Endothelial cell of umbilical vein (primary cell): Measurements from ENCODE around the gene CEP104. TPM values are rescaled to one million over a fixed set of nuclear protein-coding genes. Genes with fewer than 3 reads are reported as not detected.

Experiments
- BruUV-seq: library from RNA; stranded (reverse); fragments of 400-500 nt; replicated peaks from 2 replicates; lab custom pipeline; 2021; lab: Mats Ljungman, UMichigan
- CTCF ChIA-PET: fragments of 300-600, 350-600 bp; sonication (Branson Sonifier 250); formaldehyde crosslinking; loops from one replicate; lab custom pipeline; 2021; ENCODE audit warnings: antibody characterized with exemption, inconsistent platforms; lab: Charles Lee
- POLR2A ChIA-PET: fragments of 300-600, 350-600 bp; sonication (Branson Sonifier 250); formaldehyde crosslinking; loops from one replicate; lab custom pipeline; 2021; ENCODE audit warnings: antibody characterized with exemption, inconsistent platforms; lab: Charles Lee
- DNase-seq: peaks from one replicate; pipeline ENCODE4 v3.0.0-alpha.2; 2011; ENCODE audit warnings: low read depth, low spot score
- FAIRE-seq: peaks from 2 replicates; lab custom pipeline; 2011; peaks lifted over from hg19 to GRCh38; lab: Jason Lieb, UNC
- H2AFZ ChIP-seq: 2 replicates; pipeline ENCODE4 v1.6.0; 2012; ENCODE audit warnings: low read depth, low read length, control low read depth, inconsistent platforms
- H3K27ac ChIP-seq: 2 replicates; pipeline ENCODE4 v1.5.1; 2011; ENCODE audit warnings: low read depth, mild to moderate bottlenecking, control low read depth, low read length, moderate library complexity; ENCODE audit not compliant: insufficient read depth
- H3K27me3 ChIP-seq, 2 experiments: 2 replicates each; pipeline versions ENCODE4 v1.6.0 to v1.6.1; 2011; ENCODE audit warnings: low read length in 2 of 2, mixed read lengths in 1 of 2; ENCODE audit not compliant: control insufficient read depth in 2 of 2, insufficient read depth in 2 of 2
- H3K36me3 ChIP-seq, 2 experiments: 2 replicates in 1 of 2; 3 replicates in 1 of 2; pipeline ENCODE4 v1.5.1; 2011; ENCODE audit warnings: low read length in 2 of 2, mild to moderate bottlenecking in 1 of 2, moderate library complexity in 1 of 2; ENCODE audit not compliant: control insufficient read depth in 2 of 2, insufficient read depth in 2 of 2; ENCODE audit errors: extremely low read depth in 1 of 2
- H3K4me1 ChIP-seq: 3 replicates; pipeline ENCODE4 v1.5.1; 2011; ENCODE audit warnings: mild to moderate bottlenecking, low read length; ENCODE audit not compliant: control insufficient read depth, insufficient read depth; ENCODE audit errors: extremely low read depth
- H3K4me2 ChIP-seq: 2 replicates; pipeline ENCODE4 v1.6.1; 2011; ENCODE audit warnings: low read length, control low read depth, mixed read lengths; ENCODE audit not compliant: insufficient read depth
- H3K4me3 ChIP-seq, 3 experiments: fragments of 200-600 bp in 1 of 3; sonication (generic), shearing (Covaris generic) in 1 of 3; replicated peaks in 1 of 3; 2 replicates each; pipeline ENCODE4 v1.5.1; 2011 to 2016; ENCODE audit warnings: control low read depth in 3 of 3, low read length in 3 of 3, mild to moderate bottlenecking in 2 of 3, inconsistent platforms in 1 of 3, low read depth in 1 of 3, moderate library complexity in 1 of 3; ENCODE audit not compliant: insufficient read depth in 1 of 3
- H3K79me2 ChIP-seq: 2 replicates; pipeline ENCODE4 v1.6.0; 2012; ENCODE audit warnings: low read length, inconsistent platforms; ENCODE audit not compliant: control insufficient read depth, insufficient read depth
- H3K9ac ChIP-seq: replicated peaks from 2 replicates; pipeline ENCODE3; 2011; ENCODE audit warnings: low read length, control low read depth; ENCODE audit not compliant: insufficient read depth; ENCODE audit errors: extremely low read depth
- H3K9me1 ChIP-seq: replicated peaks from 3 replicates; pipeline ENCODE4 v1.6.0; 2011; ENCODE audit warnings: mild to moderate bottlenecking, low read length; ENCODE audit not compliant: control insufficient read depth, insufficient read depth; ENCODE audit errors: extremely low read depth
- H3K9me3 ChIP-seq: replicated peaks from 2 replicates; pipeline ENCODE4 v1.5.1; 2012; ENCODE audit warnings: low read length, inconsistent platforms; ENCODE audit not compliant: control insufficient read depth, insufficient read depth
- H4K20me1 ChIP-seq: replicated peaks from 2 replicates; pipeline ENCODE3; 2011; ENCODE audit warnings: mild to moderate bottlenecking, low read length; ENCODE audit not compliant: control insufficient read depth, insufficient read depth; ENCODE audit errors: extremely low read depth
- EZH2 ChIP-seq: IDR thresholded peaks from 2 replicates; pipeline ENCODE4 v1.6.1; 2012; ENCODE audit warnings: borderline replicate concordance, low read depth, mild to moderate bottlenecking, moderate library complexity, low read length, inconsistent platforms; ENCODE audit not compliant: severe bottlenecking
- FOS ChIP-seq: IDR thresholded peaks from 2 replicates; pipeline ENCODE4 v1.6.1; 2011; ENCODE audit warnings: mild to moderate bottlenecking, low read length, moderate library complexity, borderline replicate concordance; ENCODE audit not compliant: insufficient read depth
- GATA2 ChIP-seq: IDR thresholded peaks from 2 replicates; pipeline ENCODE4 v1.7.0; 2011; ENCODE audit warnings: low read depth, mild to moderate bottlenecking, moderate library complexity, mixed read lengths, low read length; ENCODE audit not compliant: insufficient read length, insufficient read depth
- JUN ChIP-seq: IDR thresholded peaks from 2 replicates; pipeline ENCODE4 v1.6.1; 2011; ENCODE audit warnings: borderline replicate concordance, low read depth; ENCODE audit not compliant: insufficient read length, insufficient read depth
- MAX ChIP-seq: IDR thresholded peaks from 2 replicates; pipeline ENCODE4 v1.6.1; 2011; ENCODE audit not compliant: insufficient read depth, insufficient read length
- MYC ChIP-seq: IDR thresholded peaks from one replicate; pipeline ENCODE4 v1.6.1; 2011; ENCODE audit warnings: mild to moderate bottlenecking, low read depth, low read length
- POLR2A ChIP-seq: IDR thresholded peaks from 2 replicates; pipeline ENCODE4 v1.6.1; 2012; ENCODE audit warnings: low read depth, mild to moderate bottlenecking, control low read depth, low read length
- POLR2AphosphoS5 ChIP-seq: IDR thresholded peaks from 2 replicates; pipeline ENCODE4 v1.6.1; 2012; ENCODE audit warnings: low read depth, mild to moderate bottlenecking, control low read depth, low read length, moderate library complexity; ENCODE audit not compliant: insufficient read depth
- dilution Hi-C: fragments of 300-500 bp; cut with MboI; formaldehyde crosslinking; loops from one replicate; pipeline ENCODE4 v1.15.0; 2019; ENCODE audit warnings: low sequenced_read_pairs; ENCODE audit not compliant: extremely low pct_ligation_motif_present
- intact Hi-C: fragments of 100-400 bp; cut with micrococcal nuclease; formaldehyde crosslinking; loops from one replicate; pipeline ENCODE4 v1.10.0; 2022
- polyA plus RNA-seq, 4 experiments: library from polyadenylated mRNA; depleted of rRNA in 3 of 4; stranded (reverse) in 3 of 4; unstranded in 1 of 4; fragments of >200 nt; gene quantifications; 2 replicates each; pipeline versions ENCODE4 v1.2.1 to v1.2.3, GENCODE V29; 2011 to 2012; ENCODE audit warnings: missing spikeins in 1 of 4
- total RNA-seq: library from RNA; stranded (reverse); gene quantifications from 2 replicates; pipeline ENCODE4 v1.2.3, GENCODE V29; 2021
- TF ChIP-seq, protein P1 (sequence below), 2 donors: IDR thresholded peaks; 1 replicate in 1 of 2; 2 replicates in 1 of 2; pipeline ENCODE4 v1.5.1; 2011; ENCODE audit warnings: low read length in 2 of 2, mild to moderate bottlenecking in 2 of 2, moderate library complexity in 2 of 2, control low read depth in 1 of 2, inconsistent platforms in 1 of 2, low read depth in 1 of 2; ENCODE audit not compliant: insufficient read depth in 1 of 2; ENCODE audit errors: extremely low read depth in 1 of 2

Gene CEP104
- total and polyA plus RNA-seq, 2 donors (not counting 3 experiments of a cell fraction or from before 2014, with no cell fraction given): 12.4 to 43.0 TPM

- CTCF ChIA-PET: interaction anchor here (0.7 to 1.9 kb wide), 3 partner anchors 21 to 322 kb away, joined by 4 to 7 read pairs (median 5); partner anchors contain the start of gene LRRC47
- H3K9me1 ChIP-seq: no peaks in the 10 kb centered on the region
- peaks cover under 1 to 7% of the 10 kb centered on the region in 2 experiments for H3K36me3 ChIP-seq
- H4K20me1 ChIP-seq: no peaks in the 10 kb centered on the region
- no peak overlapping the region for H3K4me3 ChIP-seq
- BruUV-seq: no TSS peak
- H3K27ac ChIP-seq: no peak overlapping the region
- H3K4me2 ChIP-seq: no peak overlapping the region
- POLR2A ChIA-PET: no interaction called here
- no peak overlapping the region for H3K9ac ChIP-seq
- dilution Hi-C loops: no loop called here
- no peaks in the 10 kb centered on the region for H3K9me3 ChIP-seq
- intact Hi-C loops: loop anchor here (5.0 kb wide), 1 partner anchor 127 kb away; the partner anchor contains the start of gene C1orf174
- H2AFZ ChIP-seq: no peak overlapping the region
- FAIRE-seq (no peak), DNase-seq (no peak)
- no peaks in the 10 kb centered on the region for H3K79me2 ChIP-seq
- H3K4me1 ChIP-seq: peaks cover 6% of the 10 kb centered on the region
- TF ChIP-seq JUN (no peak), MYC (no peak), FOS (no peak), POLR2AphosphoS5 (no peak), POLR2A (no peak), EZH2 (no peak), MAX (no peak), GATA2 (no peak)
- TF ChIP-seq, protein P1, sequence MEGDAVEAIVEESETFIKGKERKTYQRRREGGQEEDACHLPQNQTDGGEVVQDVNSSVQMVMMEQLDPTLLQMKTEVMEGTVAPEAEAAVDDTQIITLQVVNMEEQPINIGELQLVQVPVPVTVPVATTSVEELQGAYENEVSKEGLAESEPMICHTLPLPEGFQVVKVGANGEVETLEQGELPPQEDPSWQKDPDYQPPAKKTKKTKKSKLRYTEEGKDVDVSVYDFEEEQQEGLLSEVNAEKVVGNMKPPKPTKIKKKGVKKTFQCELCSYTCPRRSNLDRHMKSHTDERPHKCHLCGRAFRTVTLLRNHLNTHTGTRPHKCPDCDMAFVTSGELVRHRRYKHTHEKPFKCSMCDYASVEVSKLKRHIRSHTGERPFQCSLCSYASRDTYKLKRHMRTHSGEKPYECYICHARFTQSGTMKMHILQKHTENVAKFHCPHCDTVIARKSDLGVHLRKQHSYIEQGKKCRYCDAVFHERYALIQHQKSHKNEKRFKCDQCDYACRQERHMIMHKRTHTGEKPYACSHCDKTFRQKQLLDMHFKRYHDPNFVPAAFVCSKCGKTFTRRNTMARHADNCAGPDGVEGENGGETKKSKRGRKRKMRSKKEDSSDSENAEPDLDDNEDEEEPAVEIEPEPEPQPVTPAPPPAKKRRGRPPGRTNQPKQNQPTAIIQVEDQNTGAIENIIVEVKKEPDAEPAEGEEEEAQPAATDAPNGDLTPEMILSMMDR (IDR thresholded peaks at IDR 0.05; ENCODE audit: extremely low read depth in 1 of 2, insufficient read depth in 1 of 2, low read depth in 1 of 2, low read length in 2 of 2): no peak
- no peaks in the 10 kb centered on the region for H3K27me3 ChIP-seq
Measured at GRCh38 chr1:3774946-3775489, 82.0 kb downstream of the CEP104 start.
